ENCODE results near the gene HGFAC. TPM values are rescaled to one million over a fixed set of nuclear protein-coding genes. Genes with fewer than 3 reads are reported as not detected.
A peak's percentile ranks its signal among the peaks of the same experiment; 100 is the strongest.

The HGFAC gene
- total RNA-seq, 1 experiment from 2014 or later, result 0.20 TPM

- Mint-ChIP-seq H3K27me3 (ENCODE audit: low read depth) (peaks cover 55% of the 10 kb centered on the region), H3K4me1 (no peaks in the 10 kb centered on the region), H3K27ac (no peak within 1 kb of the TSS), H3K4me3 (peak within 1 kb of the TSS; percentile 45), H3K9me3 (peaks cover 7% of the 10 kb centered on the region), H3K36me3 (no peaks in the 10 kb centered on the region)
- ChIA-PET POLR2A (no interaction called here), CTCF (interaction anchor here (0.6 to 1.8 kb wide), 7 partner anchors 18 to 1652 kb away, joined by 4 to 15 read pairs (median 5); no protein-coding TSS in a partner anchor)
- TF ChIP-seq JUN (CRISPR knock-in tag; IDR thresholded peaks at IDR 0.05) (no peak), ZBTB43 (CRISPR knock-in tag; IDR thresholded peaks at IDR 0.05) (no peak), GTF2I (CRISPR knock-in tag; conservative IDR thresholded peaks at IDR 0.05) (no peak), SMAD3 (CRISPR knock-in tag; IDR thresholded peaks at IDR 0.05; ENCODE audit: borderline replicate concordance) (no peak)
- ATAC-seq (peak; percentile 31), DNase-seq (ENCODE audit: low spot score) (peak; percentile 44)
Observed at GRCh38 chr4:3462790-3463415, 21.1 kb downstream of the HGFAC start, which contains the start of gene DOK7. DOK7 (plus strand) TSS chr4:3463306; CDS start chr4:3463376, 70 bp downstream.

GRCh38 chr4:3463556-3464348 is 22.0 kb downstream of the HGFAC start:
- TF ChIP-seq ZNF423 (CRISPR knock-in tag; IDR thresholded peaks at IDR 0.05) (no peak), GTF2I (CRISPR knock-in tag; conservative IDR thresholded peaks at IDR 0.05) (no peak), PRDM15 (CRISPR knock-in tag; IDR thresholded peaks at IDR 0.05) (no peak), GRHL2 (CRISPR knock-in tag; IDR thresholded peaks at IDR 0.05; ENCODE audit: insufficient replicate concordance, severe bottlenecking) (no peak), ZNF396 (CRISPR knock-in tag; IDR thresholded peaks at IDR 0.05; ENCODE audit: borderline replicate concordance) (no peak), HMGXB4 (CRISPR knock-in tag; IDR thresholded peaks at IDR 0.05) (no peak), FOXK1 (CRISPR knock-in tag; IDR thresholded peaks at IDR 0.05) (no peak), FOXP4 (CRISPR knock-in tag; IDR thresholded peaks at IDR 0.05) (no peak), ATF6 (CRISPR knock-in tag; IDR thresholded peaks at IDR 0.05) (no peak), PRRX2 (CRISPR knock-in tag; IDR thresholded peaks at IDR 0.05) (no peak), ZSCAN18 (CRISPR knock-in tag; IDR thresholded peaks at IDR 0.05) (no peak), NR3C1 (CRISPR knock-in tag; conservative IDR thresholded peaks at IDR 0.05; ENCODE audit: low read depth) (no peak)
- H3K4me1 Mint-ChIP-seq, result no peaks in the 10 kb centered on the region
- DNase-seq (ENCODE audit: low spot score) (no peak), ATAC-seq (no peak)
- H3K36me3 Mint-ChIP-seq, result no peaks in the 10 kb centered on the region
- no peak overlapping the region for H3K27ac Mint-ChIP-seq
- H3K27me3 Mint-ChIP-seq (ENCODE audit: low read depth), result peaks cover 47% of the 10 kb centered on the region
- no peak overlapping the region for H3K4me3 Mint-ChIP-seq
- ChIA-PET POLR2A (no interaction called here), CTCF (interaction anchor here (0.7 to 1.8 kb wide), 6 partner anchors 17 to 145 kb away, joined by 4 to 15 read pairs (median 5); no protein-coding TSS in a partner anchor)
- H3K9me3 Mint-ChIP-seq, result peaks cover 7% of the 10 kb centered on the region

Data from WTC11 (cell line).